Islet precursor cell (in vitro differentiated cells): ENCODE measurements around the gene ZNF613.
"Not testable (repeated sequence)": the region's sequence is repeated elsewhere in the genome, so short reads cannot be mapped to it uniquely, and the experiment has no call there.

Source experiments
- DNase-seq: peaks from one replicate; pipeline ENCODE4 v3.0.0-alpha.2; 2018

Gene ZNF613

GRCh38 chr19:51944798-51945552 lies 17.7 kb downstream of the ZNF613 start:
- no peak for DNase-seq

GRCh38 chr19:51946602-51947001 lies 19.3 kb downstream of the ZNF613 start:
- DNase-seq: no peak

- DNase-seq: no peak
Observed at GRCh38 chr19:51948975-51949374, 21.7 kb downstream of the ZNF613 start.

GRCh38 chr19:51957846-51958245 lies 30.6 kb downstream of the ZNF613 start:
- DNase-seq: not testable (repeated sequence)

GRCh38 chr19:51959791-51960190 lies 32.5 kb downstream of the ZNF613 start:
- no peak for DNase-seq

GRCh38 chr19:51960621-51961233 lies 33.5 kb downstream of the ZNF613 start:
- DNase-seq: peak; percentile 58

- DNase-seq: no peak
Observed at GRCh38 chr19:51965583-51965982, 38.3 kb downstream of the ZNF613 start.

- no peak for DNase-seq
Observed at GRCh38 chr19:51970718-51971117, 43.4 kb downstream of the ZNF613 start.

- no peak for DNase-seq
Observed at GRCh38 chr19:51971624-51972023, 44.4 kb downstream of the ZNF613 start.

GRCh38 chr19:51975787-51976186 lies 48.5 kb downstream of the ZNF613 start:
- not testable (repeated sequence) for DNase-seq

GRCh38 chr19:51976852-51977251 lies 49.6 kb downstream of the ZNF613 start:
- DNase-seq: no peak

- DNase-seq: no peak
Observed at GRCh38 chr19:51977346-51977745, 50.1 kb downstream of the ZNF613 start.

- DNase-seq: no peak
Observed at GRCh38 chr19:51978882-51979281, 51.6 kb downstream of the ZNF613 start.

GRCh38 chr19:51980116-51980736 lies 53.0 kb downstream of the ZNF613 start:
- DNase-seq: no peak

- DNase-seq: not testable (repeated sequence)
Observed at GRCh38 chr19:51980926-51981325, 53.7 kb downstream of the ZNF613 start.

- no peak for DNase-seq
Observed at GRCh38 chr19:51983361-51983760, 56.1 kb downstream of the ZNF613 start.

GRCh38 chr19:51986309-51987291 lies 59.3 kb downstream of the ZNF613 start, which contains the start of gene ZNF350:
Gene ZNF350 (minus strand): TSS chr19:51986840. CDS start chr19:51974360, 12,480 bp downstream.
- DNase-seq: peak; percentile 88

GRCh38 chr19:51993422-51993821 lies 66.2 kb downstream of the ZNF613 start:
- no peak for DNase-seq

GRCh38 chr19:51994048-51994644 lies 66.9 kb downstream of the ZNF613 start:
- DNase-seq: no peak
